ENCODE data around the gene PROX1.

PROX1 gene

GRCh38 chr1:213993929-213994328 is 6.2 kb downstream of the PROX1 start:
- no peak overlapping the region for H3K9ac ChIP-seq
- no peaks in the 10 kb centered on the region for H3K9me3 ChIP-seq (ENCODE audit: control insufficient read depth, low read length)
- TF ChIP-seq CTCF (IDR thresholded peaks at IDR 0.05) = no peak
- no peaks in the 10 kb centered on the region for H3K27me3 ChIP-seq (ENCODE audit: control insufficient read depth, insufficient read depth, low read length)
- H3K4me3 ChIP-seq (ENCODE audit: low read depth, low read length) = no peak overlapping the region
- no peaks in the 10 kb centered on the region for H3K79me2 ChIP-seq
- no peak overlapping the region for H2AFZ ChIP-seq
- no peak overlapping the region for H3K27ac ChIP-seq
- H3K4me1 ChIP-seq = no peaks in the 10 kb centered on the region
- H3K36me3 ChIP-seq (ENCODE audit: control insufficient read depth, insufficient read depth, low read length) = no peaks in the 10 kb centered on the region
- no peak overlapping the region for H3K4me2 ChIP-seq (ENCODE audit: low read length)

- H3K27ac ChIP-seq = no peak overlapping the region
- no peaks in the 10 kb centered on the region for H3K4me1 ChIP-seq
- H3K9ac ChIP-seq = no peak overlapping the region
Measured at GRCh38 chr1:213994888-213995287, 7.1 kb downstream of the PROX1 start.

GRCh38 chr1:213995603-213996002 is 7.8 kb downstream of the PROX1 start:
- Histone ChIP-seq H3K79me2 (no peaks in the 10 kb centered on the region), H3K9me3 (ENCODE audit: control insufficient read depth, low read length) (no peaks in the 10 kb centered on the region), H3K27me3 (ENCODE audit: control insufficient read depth, insufficient read depth, low read length) (no peaks in the 10 kb centered on the region), H3K4me2 (ENCODE audit: low read length) (no peak overlapping the region), H3K36me3 (ENCODE audit: control insufficient read depth, insufficient read depth, low read length) (no peaks in the 10 kb centered on the region), H3K9ac (no peak overlapping the region), H3K27ac (no peak overlapping the region), H3K4me1 (no peaks in the 10 kb centered on the region), H2AFZ (no peak overlapping the region), H3K4me3 (ENCODE audit: low read depth, low read length) (no peak overlapping the region)
- TF ChIP-seq CTCF (IDR thresholded peaks at IDR 0.05) = no peak

More at GRCh38 chr1:213994888-213995287, 7.1 kb downstream of the PROX1 start:
- Histone ChIP-seq H3K9me3 (ENCODE audit: control insufficient read depth, low read length) (no peaks in the 10 kb centered on the region), H2AFZ (no peak overlapping the region), H3K4me2 (ENCODE audit: low read length) (no peak overlapping the region), H3K79me2 (no peaks in the 10 kb centered on the region), H3K4me3 (ENCODE audit: low read depth, low read length) (no peak overlapping the region), H3K27me3 (ENCODE audit: control insufficient read depth, insufficient read depth, low read length) (no peaks in the 10 kb centered on the region), H3K36me3 (ENCODE audit: control insufficient read depth, insufficient read depth, low read length) (no peaks in the 10 kb centered on the region)
- TF ChIP-seq CTCF (IDR thresholded peaks at IDR 0.05) = no peak

- Histone ChIP-seq H3K79me2 (no peaks in the 10 kb centered on the region), H3K9ac (no peak overlapping the region), H3K4me2 (ENCODE audit: low read length) (no peak overlapping the region), H3K36me3 (ENCODE audit: control insufficient read depth, insufficient read depth, low read length) (no peaks in the 10 kb centered on the region), H3K27me3 (ENCODE audit: control insufficient read depth, insufficient read depth, low read length) (no peaks in the 10 kb centered on the region), H3K27ac (no peak overlapping the region), H3K9me3 (ENCODE audit: control insufficient read depth, low read length) (no peaks in the 10 kb centered on the region), H3K4me1 (no peaks in the 10 kb centered on the region), H3K4me3 (ENCODE audit: low read depth, low read length) (no peak overlapping the region), H2AFZ (no peak overlapping the region)
- no peak for TF ChIP-seq CTCF (IDR thresholded peaks at IDR 0.05)
Measured at GRCh38 chr1:213996320-213997037, 8.7 kb downstream of the PROX1 start.

All from parathyroid adenoma (tissue), 2 donors.